Activated CD4-positive, alpha-beta T cell treated with anti-CD3 and anti-CD28 coated beads for 4 hours (primary cell): ENCODE data around the gene TCERG1L.

ENCODE experiments used
- DNase-seq, 2 donors: peaks; one replicate each; pipeline ENCODE4 v3.0.0-alpha.2; 2020

TCERG1L gene

GRCh38 chr10:131204406-131205152 is 106.9 kb downstream of the TCERG1L start:
- no peak for DNase-seq

- DNase-seq: no peak
These were observed 107.8 kb downstream of the TCERG1L start for GRCh38 chr10:131203456-131204357.

DNA sequence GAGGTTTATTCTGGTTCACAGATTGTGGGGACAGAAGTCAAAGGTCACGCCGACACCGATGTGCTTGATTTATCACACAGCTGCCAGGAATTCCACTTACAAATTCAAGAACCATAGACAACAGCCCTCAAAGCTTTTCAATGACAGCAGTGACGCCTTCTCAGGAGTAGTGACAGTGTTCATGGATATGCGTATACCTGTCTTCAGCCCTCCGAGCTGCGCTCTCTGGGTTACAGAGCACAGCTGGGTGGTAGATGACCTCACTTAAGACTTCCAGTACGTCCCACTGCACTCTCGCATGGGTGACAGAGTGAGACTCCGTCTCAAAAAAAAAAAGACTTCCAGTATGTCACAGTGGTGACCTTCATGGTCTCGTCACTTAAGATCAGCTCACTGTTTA is 108.5 kb downstream of the TCERG1L start:
- no peak for DNase-seq

DNA sequence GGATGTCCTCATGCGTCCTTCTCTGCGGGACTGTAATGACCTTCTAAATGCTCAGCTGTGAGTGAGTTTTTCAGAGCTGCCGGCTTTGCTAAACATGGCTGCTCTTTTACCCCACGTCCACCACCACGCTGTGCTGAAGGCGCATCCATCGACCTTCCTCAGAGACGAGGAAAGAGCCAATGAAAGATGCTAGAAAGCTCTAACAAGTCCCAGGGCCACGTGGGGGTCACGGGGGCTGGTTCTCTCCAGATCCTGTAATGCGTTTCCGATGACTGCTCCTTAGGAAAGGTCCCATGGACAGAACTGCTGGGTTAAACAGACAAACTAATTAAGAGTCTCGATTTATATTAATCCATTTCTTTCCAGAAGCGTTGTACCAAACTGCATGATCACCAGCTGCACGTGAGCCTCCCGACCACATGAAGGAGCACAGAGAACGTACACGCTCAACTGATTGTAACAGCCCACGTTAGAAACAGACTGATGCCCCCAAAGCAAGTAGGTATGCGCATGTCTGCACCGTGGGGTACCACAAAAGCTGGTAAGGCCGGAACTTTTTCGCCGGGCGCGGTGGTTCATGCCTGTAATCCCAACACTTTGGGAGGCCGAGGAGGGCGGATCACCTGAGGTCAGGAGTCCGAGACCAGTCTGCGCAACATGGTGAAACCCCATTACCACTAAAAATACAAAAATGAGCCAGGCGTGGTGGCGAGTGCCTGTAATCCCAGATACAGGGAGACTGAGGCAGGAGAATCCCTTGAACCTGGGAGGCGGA is 109.6 kb downstream of the TCERG1L start:
- DNase-seq: no peak

GRCh38 chr10:131200856-131201470 is 110.6 kb downstream of the TCERG1L start:
- DNase-seq: no peak

GRCh38 chr10:131199646-131200045 is 111.9 kb downstream of the TCERG1L start:
- no peak for DNase-seq

- no peak for DNase-seq
These were observed 112.7 kb downstream of the TCERG1L start for GRCh38 chr10:131198843-131199242.

DNA sequence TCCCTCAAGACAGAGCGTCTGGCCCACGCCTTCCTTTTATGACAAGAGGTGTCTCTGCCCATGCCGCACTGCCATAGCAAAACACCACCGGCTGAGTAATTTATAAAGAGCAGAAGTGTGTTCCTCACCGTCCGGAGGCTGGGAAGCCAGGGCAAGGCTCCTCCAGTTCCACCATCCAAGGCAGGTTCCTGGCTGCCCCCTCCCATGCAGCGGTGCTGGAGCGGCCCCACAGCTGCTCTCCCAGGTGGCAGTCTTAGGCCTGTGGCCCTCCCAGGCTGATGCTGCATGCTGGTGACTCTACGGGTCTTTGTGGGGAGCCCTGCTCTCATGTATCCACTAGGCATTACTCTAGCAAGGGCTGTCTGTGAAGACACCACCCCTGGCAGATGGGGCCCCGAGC is 113.1 kb downstream of the TCERG1L start:
- no peak for DNase-seq

DNA sequence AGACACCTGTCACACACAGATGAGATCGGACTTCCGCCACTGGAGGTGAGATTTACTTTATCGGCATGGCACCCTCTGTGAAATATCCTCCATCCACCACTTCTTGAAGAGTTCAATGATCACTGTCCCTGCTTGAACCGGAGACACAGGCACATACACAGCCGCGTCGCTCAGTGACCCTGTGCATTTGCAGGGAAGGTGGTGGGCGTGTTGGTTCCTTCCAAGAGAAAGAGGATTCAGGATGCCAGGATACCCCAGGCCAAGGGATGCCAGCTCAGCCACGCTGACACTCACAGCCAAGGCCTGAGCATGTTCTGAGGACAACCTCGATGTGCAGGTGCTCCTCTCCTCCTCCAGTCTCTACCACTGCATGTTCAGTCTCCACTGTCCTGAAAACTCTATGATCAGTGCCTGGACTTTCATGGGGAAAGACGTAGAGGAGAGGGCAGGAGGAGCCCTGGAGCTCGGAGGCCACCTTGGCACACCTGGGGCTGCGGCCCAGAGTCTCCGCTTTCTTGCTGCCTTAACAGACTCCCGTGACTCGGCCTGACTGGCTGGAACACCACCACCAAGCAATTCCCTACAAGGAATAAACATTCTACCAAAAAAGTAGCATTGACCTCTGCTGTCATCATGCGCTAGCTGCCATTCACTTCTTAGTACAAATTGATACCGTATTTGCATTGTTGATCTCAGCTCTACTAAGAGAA is 115.2 kb downstream of the TCERG1L start:
- no peak for DNase-seq

DNA sequence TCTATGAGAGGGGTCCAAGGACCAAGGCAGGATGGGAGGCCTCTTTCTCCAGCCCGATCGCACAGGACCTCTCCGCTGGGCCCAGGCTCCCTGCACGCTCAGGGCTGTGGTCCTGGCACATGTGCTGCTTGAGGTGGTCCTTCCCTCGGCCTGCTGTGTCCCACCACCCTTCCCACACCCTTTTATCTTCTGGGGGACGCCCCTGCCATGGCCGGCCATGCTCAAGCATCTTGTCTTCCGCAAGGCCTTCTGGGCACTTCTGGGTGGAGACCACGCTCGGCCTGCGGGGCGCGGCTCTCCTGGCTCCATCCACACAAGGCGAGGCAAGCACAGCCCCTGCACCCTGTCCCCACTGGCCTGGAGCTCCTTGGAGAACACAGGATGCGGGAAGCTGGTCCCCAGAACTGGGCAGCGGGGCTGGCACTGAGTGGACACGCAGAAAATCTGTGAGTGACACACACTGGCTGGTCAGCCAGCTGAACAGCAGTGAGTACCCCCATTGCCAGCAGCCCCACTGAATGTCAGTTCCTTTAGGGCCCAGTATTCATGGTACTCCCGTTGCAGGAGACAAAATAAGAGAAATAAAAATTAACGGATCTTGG is 115.9 kb downstream of the TCERG1L start:
- DNase-seq: no peak

- DNase-seq: no peak
These were observed 116.4 kb downstream of the TCERG1L start for GRCh38 chr10:131195116-131195515.

- no peak for DNase-seq
These were observed 117.6 kb downstream of the TCERG1L start for GRCh38 chr10:131193923-131194322.

GRCh38 chr10:131188494-131188893 is 123.0 kb downstream of the TCERG1L start:
- no peak for DNase-seq

DNA sequence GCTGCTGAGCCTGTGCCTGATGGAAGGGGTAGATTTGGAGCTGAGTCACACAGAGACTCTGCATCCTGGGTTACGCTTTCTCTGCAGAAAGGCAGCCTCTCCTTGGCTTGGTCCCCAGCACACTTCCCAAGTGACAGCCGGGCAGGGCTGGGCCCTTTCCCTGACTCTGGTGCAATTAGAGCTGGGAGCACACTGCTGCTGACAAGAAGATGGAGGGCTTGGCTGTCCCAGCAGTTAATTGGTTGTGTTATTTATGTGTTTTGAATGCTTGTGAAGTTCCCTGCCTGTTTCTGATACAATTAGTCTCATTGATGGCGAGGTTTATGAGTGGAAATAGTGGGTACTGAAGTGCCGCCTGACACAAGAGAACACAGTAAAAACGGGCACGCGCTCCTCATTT is 123.6 kb downstream of the TCERG1L start:
- DNase-seq: no peak

- no peak for DNase-seq
These were observed 124.2 kb downstream of the TCERG1L start for GRCh38 chr10:131187274-131187673.

- DNase-seq: no peak
These were observed 124.8 kb downstream of the TCERG1L start for GRCh38 chr10:131186547-131187253.

DNA sequence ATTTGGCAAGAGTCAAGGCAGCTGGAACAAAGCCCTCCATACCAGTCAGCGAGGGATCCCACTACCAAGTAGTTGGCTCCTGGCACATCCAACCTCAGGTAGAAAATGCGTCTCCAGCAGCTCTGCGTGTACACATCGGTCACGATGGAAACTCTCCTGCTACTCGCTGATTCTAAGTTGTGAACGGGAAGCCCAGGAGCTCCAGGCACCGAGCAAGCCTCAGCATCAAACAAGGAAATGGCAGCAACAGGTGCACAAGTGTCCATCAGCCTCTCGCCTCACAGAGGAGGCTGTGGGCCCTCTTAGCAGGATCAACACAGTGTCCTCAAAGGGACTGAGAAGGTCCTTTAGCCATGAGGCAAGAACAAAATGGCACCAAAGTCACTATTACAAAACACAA is 127.0 kb downstream of the TCERG1L start:
- no peak for DNase-seq

DNA sequence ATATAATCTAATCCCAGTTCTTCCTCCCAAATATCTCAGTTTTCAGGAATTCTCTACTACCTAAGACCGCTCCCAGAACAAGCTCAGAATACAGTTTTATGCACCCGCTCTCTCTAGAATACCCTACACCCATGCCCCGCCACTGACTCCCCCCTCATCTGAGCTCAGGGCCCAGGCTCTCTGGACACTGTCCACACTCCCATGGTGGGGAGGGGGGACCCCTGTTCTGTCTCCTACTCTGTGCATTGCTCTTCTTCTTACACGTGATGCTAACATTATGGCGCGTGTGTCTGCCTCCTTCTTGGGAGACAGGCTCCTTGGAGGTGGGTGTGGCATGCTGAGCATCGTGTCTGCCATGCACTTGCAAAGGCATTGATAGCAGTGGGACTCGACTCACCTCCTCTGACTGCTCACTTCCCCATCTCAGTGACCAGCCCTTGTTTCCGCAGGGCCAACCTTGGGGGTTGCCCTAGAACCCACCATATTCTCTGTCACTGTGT is 127.9 kb downstream of the TCERG1L start:
- DNase-seq: no peak

- DNase-seq: no peak
These were observed 130.1 kb downstream of the TCERG1L start for GRCh38 chr10:131181456-131181855.

DNA sequence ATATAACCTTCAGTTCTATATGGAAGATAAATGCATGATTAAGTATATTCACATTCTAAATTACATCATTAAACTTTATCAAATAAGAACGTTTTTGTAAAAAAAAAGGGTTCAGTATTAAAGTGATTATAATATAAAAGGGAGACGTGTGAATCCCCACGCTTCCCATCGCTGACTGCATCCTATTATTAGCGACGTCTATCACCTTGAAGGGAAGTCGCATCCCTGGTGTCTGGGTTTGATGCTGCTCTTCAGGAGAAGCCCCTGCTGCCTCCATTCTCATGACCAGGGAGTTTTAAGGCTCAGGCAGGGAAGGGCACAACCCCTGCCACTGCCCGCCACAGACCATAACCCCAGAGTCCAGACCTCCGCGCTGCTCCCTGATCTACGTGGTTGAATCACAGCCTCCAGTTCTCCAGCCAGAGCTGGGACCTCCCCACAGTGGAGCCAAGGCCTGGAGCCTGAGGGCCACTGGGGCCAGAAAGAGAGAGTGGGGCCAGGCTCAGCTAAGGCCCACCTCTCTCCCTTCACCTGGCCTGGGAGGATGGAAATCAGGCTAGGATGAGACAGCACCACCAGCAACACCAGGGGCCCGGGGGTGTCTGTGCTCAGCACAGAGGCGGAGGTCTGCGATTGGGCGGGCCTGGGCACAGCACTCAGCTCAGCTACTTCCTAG is 130.6 kb downstream of the TCERG1L start:
- no peak for DNase-seq
